Measurements from ENCODE around the gene DOCK9.

Gene DOCK9

GRCh38 chr13:98883998-98884397, 93.9 kb downstream of the DOCK9 start:
- no peak for DNase-seq

- DNase-seq = no peak
Observed at GRCh38 chr13:98881390-98881789, 96.5 kb downstream of the DOCK9 start.

- DNase-seq = no peak
Observed at GRCh38 chr13:98880677-98881076, 97.2 kb downstream of the DOCK9 start.

GRCh38 chr13:98879957-98880356, 97.9 kb downstream of the DOCK9 start:
- DNase-seq = no peak

GRCh38 chr13:98879127-98879520, 98.7 kb downstream of the DOCK9 start:
- DNase-seq = no peak

GRCh38 chr13:98878486-98879126, 99.3 kb downstream of the DOCK9 start:
- no peak for DNase-seq

- DNase-seq = no peak
Observed at GRCh38 chr13:98877936-98878335, 99.9 kb downstream of the DOCK9 start.

GRCh38 chr13:98877466-98877865, 100.4 kb downstream of the DOCK9 start:
- DNase-seq = no peak

- no peak for DNase-seq
Observed at GRCh38 chr13:98875146-98875729, 102.6 kb downstream of the DOCK9 start.

- no peak for DNase-seq
Observed at GRCh38 chr13:98874029-98874397, 103.9 kb downstream of the DOCK9 start.

- DNase-seq = no peak
Observed at GRCh38 chr13:98873377-98874028, 104.4 kb downstream of the DOCK9 start.

- DNase-seq = no peak
Observed at GRCh38 chr13:98871727-98872126, 106.1 kb downstream of the DOCK9 start.

- no peak for DNase-seq
Observed at GRCh38 chr13:98869408-98870090, 108.3 kb downstream of the DOCK9 start.

- no peak for DNase-seq
Observed at GRCh38 chr13:98868932-98869331, 108.9 kb downstream of the DOCK9 start.

GRCh38 chr13:98866882-98867281, 111.0 kb downstream of the DOCK9 start:
- no peak for DNase-seq

GRCh38 chr13:98860491-98860890, 117.4 kb downstream of the DOCK9 start:
- DNase-seq = no peak

- DNase-seq = no peak
Observed at GRCh38 chr13:98858191-98858590, 119.7 kb downstream of the DOCK9 start.

- DNase-seq = no peak
Observed at GRCh38 chr13:98856983-98857382, 120.9 kb downstream of the DOCK9 start.

GRCh38 chr13:98854448-98854847, 123.4 kb downstream of the DOCK9 start:
- DNase-seq = no peak

- peak; percentile 23 for DNase-seq
Observed at GRCh38 chr13:98853771-98854221, 124.1 kb downstream of the DOCK9 start.

- DNase-seq = no peak
Observed at GRCh38 chr13:98851276-98851675, 126.6 kb downstream of the DOCK9 start.

GRCh38 chr13:98848746-98849145, 129.1 kb downstream of the DOCK9 start:
- DNase-seq = no peak

GRCh38 chr13:98847780-98848179, 130.1 kb downstream of the DOCK9 start:
- DNase-seq = no peak

GRCh38 chr13:98846986-98847385, 130.9 kb downstream of the DOCK9 start:
- DNase-seq = no peak

All from suppressor macrophage treated with lipopolysaccharide for 4 hours (primary cell).